ENCODE measurements around the gene DDX5. TPM values are rescaled to one million over a fixed set of nuclear protein-coding genes. Genes with fewer than 3 reads are reported as not detected.

The DDX5 gene
- total RNA-seq, 4 donors from 2014 or later, result 381 to 1,017 (median 503) TPM

DNA sequence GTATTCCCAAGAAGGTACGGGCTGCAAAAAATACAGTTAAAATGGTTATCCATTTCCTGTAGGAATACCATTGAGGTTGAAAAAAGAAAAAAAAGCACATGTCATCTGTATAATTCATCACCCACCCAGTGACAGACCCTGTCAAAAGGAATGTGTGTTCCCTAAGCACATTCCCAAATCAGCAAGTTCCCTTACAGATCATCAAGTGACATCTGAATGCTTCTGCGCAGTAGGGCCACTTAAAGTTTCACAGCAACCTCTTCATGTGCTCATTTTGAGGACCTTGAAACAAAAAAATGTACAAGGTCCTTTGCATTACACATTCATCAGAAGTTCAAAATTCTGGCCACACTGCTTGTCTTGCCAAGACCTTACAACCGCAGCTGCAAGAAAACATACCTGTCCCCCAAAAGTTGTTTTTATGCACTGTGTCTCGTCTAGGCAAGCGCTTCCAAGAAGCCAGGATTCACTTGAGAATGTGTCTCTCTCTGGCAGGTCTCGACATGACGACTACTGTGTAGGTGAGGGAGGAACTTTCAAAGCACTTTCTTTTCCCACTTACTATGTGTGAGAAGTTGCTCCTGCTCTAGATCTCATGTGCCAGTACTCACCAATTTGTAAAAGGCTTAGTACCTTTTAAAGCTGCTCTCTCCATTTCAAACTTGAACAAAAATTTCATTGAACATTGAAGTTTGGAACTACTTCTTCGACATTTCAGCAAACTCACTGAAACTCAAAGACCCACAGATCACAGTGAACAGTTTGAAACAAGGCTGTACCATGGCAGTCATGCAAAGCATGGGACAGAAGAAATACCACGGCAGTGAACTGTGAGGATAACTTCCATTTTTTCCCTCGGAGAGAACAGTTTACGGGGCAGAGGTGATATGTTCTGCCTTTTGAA, 5.0 kb downstream of the DDX5 start:
- peaks cover 0 to 64% (median 6%) of the 10 kb centered on the region in 4 donors for H3K4me1 ChIP-seq
- no peaks in the 10 kb centered on the region for H3K9me3 ChIP-seq
- DNase-seq, result no peak
- TF ChIP-seq, protein P1, sequence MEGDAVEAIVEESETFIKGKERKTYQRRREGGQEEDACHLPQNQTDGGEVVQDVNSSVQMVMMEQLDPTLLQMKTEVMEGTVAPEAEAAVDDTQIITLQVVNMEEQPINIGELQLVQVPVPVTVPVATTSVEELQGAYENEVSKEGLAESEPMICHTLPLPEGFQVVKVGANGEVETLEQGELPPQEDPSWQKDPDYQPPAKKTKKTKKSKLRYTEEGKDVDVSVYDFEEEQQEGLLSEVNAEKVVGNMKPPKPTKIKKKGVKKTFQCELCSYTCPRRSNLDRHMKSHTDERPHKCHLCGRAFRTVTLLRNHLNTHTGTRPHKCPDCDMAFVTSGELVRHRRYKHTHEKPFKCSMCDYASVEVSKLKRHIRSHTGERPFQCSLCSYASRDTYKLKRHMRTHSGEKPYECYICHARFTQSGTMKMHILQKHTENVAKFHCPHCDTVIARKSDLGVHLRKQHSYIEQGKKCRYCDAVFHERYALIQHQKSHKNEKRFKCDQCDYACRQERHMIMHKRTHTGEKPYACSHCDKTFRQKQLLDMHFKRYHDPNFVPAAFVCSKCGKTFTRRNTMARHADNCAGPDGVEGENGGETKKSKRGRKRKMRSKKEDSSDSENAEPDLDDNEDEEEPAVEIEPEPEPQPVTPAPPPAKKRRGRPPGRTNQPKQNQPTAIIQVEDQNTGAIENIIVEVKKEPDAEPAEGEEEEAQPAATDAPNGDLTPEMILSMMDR (IDR thresholded peaks at IDR 0.05), result no peak
- TF ChIP-seq POLR2A (IDR thresholded peaks at IDR 0.05), result no peak
- no peak overlapping the region for H3K27ac ChIP-seq
- no peak overlapping the region for H3K4me3 ChIP-seq
- no peaks in the 10 kb centered on the region for H3K27me3 ChIP-seq
- H3K36me3 ChIP-seq, result peaks cover 0 to 67% (median 6%) of the 10 kb centered on the region in 3 donors

DNA sequence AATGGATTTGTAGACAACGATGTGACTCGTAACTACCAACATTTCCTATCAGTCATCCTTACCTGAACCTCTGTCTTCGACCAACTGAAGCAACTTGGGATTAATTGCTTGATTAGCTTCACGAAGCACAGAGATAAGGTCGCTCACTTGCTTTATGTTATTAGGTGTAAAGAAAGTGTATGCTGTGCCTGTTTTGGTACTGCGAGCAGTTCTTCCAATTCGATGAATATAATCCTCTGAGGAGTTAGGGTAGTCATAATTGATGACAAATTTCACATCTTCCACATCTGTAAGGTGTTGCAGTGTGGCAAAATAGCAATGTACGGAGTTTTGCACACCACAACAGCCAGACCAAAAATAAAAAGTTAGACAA, 5.6 kb downstream of the DDX5 start:
- Histone ChIP-seq H3K4me3 (no peak overlapping the region), H3K36me3 (peaks cover 0 to 67% (median 6%) of the 10 kb centered on the region in 3 donors), H3K9me3 (no peaks in the 10 kb centered on the region), H3K4me1 (peaks cover 0 to 70% (median 6%) of the 10 kb centered on the region in 4 donors), H3K27me3 (no peaks in the 10 kb centered on the region), H3K27ac (no peak overlapping the region)
- DNase-seq, result no peak
- TF ChIP-seq, protein P1 (IDR thresholded peaks at IDR 0.05), result no peak
- no peak for TF ChIP-seq POLR2A (IDR thresholded peaks at IDR 0.05)

DNA sequence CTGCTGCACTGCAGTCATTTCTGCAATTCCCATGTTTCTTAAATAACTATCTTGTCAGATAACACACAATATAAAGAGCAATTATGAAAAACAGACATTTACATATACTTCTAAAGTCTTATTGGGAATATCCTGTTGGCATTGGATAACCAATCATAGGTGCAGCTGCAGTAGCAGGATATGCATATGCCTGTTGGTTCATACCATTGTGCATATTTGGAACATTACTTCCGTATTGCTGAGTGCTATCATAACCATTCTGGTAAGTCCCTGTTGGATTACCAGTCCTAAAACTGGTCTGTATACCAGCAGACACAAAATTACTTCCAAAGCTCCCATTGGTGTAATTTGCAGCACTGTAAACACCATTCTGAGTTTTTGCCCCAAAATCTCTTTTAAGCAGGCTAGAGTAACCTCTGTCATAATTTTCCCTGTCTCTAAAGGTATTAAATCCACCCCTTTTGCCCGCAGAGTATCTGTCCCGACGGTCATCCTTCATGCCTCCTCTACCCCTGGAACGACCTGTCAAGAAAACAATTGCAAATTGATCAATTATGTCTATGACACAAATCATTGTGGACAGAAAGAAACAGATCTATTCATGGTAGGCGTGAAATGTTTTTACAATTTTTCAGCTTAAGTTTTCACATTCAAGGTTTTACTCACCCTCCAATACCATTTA, 6.1 kb downstream of the DDX5 start:
- Histone ChIP-seq H3K9me3 (no peaks in the 10 kb centered on the region), H3K4me1 (peaks cover 0 to 76% (median 8%) of the 10 kb centered on the region in 4 donors), H3K27ac (no peak overlapping the region), H3K4me3 (no peak overlapping the region), H3K27me3 (no peaks in the 10 kb centered on the region), H3K36me3 (peaks cover 0 to 67% (median 6%) of the 10 kb centered on the region in 3 donors)
- DNase-seq, result no peak
- TF ChIP-seq, protein P1 (IDR thresholded peaks at IDR 0.05), result no peak

DNA sequence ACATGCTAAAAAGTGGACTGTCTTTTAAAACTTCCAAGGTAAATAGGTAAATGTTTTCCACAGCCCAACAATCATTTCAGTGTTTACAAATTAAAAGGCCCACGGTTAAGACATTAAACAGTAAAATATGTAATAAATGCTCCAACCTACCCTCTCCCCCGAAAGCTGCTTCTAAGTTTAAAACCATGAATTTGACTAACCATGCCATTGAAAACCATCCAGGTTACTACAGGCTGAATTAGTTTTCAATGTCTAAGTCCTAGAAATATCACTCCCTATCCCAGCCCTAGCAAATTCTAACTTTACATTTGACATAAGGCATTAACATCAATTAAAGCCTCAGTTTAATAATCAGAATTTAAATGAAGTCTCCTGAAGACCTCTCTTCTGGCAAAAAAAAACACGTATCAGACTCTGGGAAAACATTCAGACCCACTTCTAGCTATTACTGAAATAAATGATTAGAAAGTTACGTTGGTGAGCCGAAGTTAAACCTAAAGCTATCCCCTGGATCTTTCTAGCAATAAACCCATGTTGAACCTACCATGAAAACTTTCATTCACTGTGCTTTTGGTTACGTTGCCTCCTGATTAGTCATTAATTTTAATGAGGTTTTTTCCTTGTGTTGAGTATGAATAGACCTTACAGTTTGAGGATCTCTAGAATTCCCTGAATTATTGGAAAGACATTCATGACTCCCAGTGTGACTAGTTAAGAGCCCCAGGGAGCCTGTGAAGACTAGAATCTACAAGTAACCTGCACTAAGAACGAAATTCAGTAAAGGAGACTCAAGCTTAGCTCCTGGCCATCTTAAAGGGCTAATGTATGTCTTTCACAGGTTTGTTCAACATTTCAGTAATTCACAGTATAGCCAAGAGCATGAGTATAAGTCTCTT, 7.5 kb downstream of the DDX5 start:
- Histone ChIP-seq H3K4me1 (peaks cover 0 to 70% (median 10%) of the 10 kb centered on the region in 4 donors), H3K9me3 (no peaks in the 10 kb centered on the region), H3K27ac (peak overlapping the region in 1 of 4 donors; percentile 82), H3K27me3 (no peaks in the 10 kb centered on the region), H3K36me3 (peaks cover 0 to 56% (median 5%) of the 10 kb centered on the region in 3 donors), H3K4me3 (no peak overlapping the region)
- TF ChIP-seq, protein P1 (IDR thresholded peaks at IDR 0.05), result no peak
- TF ChIP-seq POLR2A (IDR thresholded peaks at IDR 0.05), result no peak
- no peak for DNase-seq

DNA sequence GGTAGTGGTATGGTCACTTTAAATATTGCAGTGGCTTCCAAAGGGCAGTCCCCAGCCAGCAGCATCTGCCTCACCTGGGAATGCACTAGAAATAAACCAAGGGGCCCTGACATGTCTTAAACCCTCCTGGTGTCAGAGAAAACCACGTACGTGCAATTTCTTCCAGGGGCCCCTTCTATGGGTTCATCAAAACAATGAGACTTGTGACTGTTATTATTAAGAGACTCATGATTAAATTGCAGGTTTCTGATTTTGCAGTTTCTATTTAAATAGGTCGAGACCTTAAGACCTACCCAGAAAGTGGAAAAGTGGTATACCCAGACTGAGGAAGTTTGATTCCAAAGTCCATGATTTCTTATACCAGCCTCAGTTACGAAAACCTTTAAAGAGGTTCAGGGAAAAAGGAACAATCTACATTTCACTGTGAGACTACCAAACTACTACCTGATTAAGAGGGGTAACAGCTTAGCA, 8.5 kb downstream of the DDX5 start:
- Histone ChIP-seq H3K36me3 (peaks cover 0 to 55% (median 3%) of the 10 kb centered on the region in 3 donors), H3K27ac (peak overlapping the region; percentile 66 to 92 (median 84)), H3K27me3 (no peaks in the 10 kb centered on the region), H3K4me1 (peaks cover 0 to 60% (median 9%) of the 10 kb centered on the region in 4 donors), H3K4me3 (peak overlapping the region; percentile 62 to 90 (median 70)), H3K9me3 (no peaks in the 10 kb centered on the region)
- no peak for TF ChIP-seq POLR2A (IDR thresholded peaks at IDR 0.05)
- TF ChIP-seq, protein P1 (IDR thresholded peaks at IDR 0.05), result no peak
- no peak for DNase-seq

All from Peyer's patch (tissue), 4 donors.